OCI-LY7 (cell line): Measurements from ENCODE around the gene TPRG1.
"Not testable (repeated sequence)": the region's sequence is repeated elsewhere in the genome, so short reads cannot be mapped to it uniquely, and the experiment has no call there.

ENCODE experiments used
- CTCF ChIP-seq: fragments of 200-600 bp; sonication (generic); conservative IDR thresholded peaks from 2 replicates; pipeline ENCODE4 v1.5.1; 2014; ENCODE audit warnings: mild to moderate bottlenecking, antibody characterized with exemption, low read length, moderate library complexity, mixed read lengths
- EZH2phosphoT487 ChIP-seq: fragments of 200-600 bp; sonication (generic); IDR thresholded peaks from 2 replicates; pipeline ENCODE4 v1.6.1; 2018; ENCODE audit warnings: low read depth, borderline replicate concordance, mild to moderate bottlenecking, mixed run types, antibody characterized with exemption, low read length, moderate library complexity, mixed read lengths

- TF ChIP-seq CTCF, EZH2phosphoT487: not testable (repeated sequence)
Observed at GRCh38 chr3:189329630-189330029, 157.9 kb downstream of the TPRG1 start.
